Peyer's patch (tissue), 4 donors: ENCODE results near the gene LYSMD1. TPM values are rescaled to one million over a fixed set of nuclear protein-coding genes. Genes with fewer than 3 reads are reported as not detected.

ENCODE experiments used
- DNase-seq, 3 donors: peaks; one replicate each; pipeline ENCODE4 v3.0.0-alpha.2; 2017 to 2019
- H3K27ac ChIP-seq, 4 donors: fragments of 200-600 bp; sonication (generic); one replicate each; pipeline ENCODE4 v1.5.1; 2016 to 2019
- H3K27me3 ChIP-seq, 2 donors: fragments of 200-600 bp; sonication (generic); one replicate each; pipeline ENCODE4 v1.5.1; 2019
- H3K36me3 ChIP-seq, 3 donors: fragments of 200-600 bp; sonication (generic); one replicate each; pipeline ENCODE4 v1.5.1; 2016 to 2019
- H3K4me1 ChIP-seq, 4 donors: fragments of 200-600 bp; sonication (generic); one replicate each; pipeline ENCODE4 v1.5.1; 2016 to 2019
- H3K4me3 ChIP-seq, 4 donors: fragments of 200-600 bp; sonication (generic); 1 replicate in 3 of 4; 2 replicates in 1 of 4; pipeline ENCODE4 v1.5.1; 2016 to 2019; ENCODE audit warnings: mild to moderate bottlenecking in 1 of 4
- H3K9me3 ChIP-seq, 4 donors: fragments of 200-600 bp; sonication (generic); one replicate each; pipeline ENCODE4 v1.5.1; 2016 to 2019; ENCODE audit warnings: mild to moderate bottlenecking in 1 of 4
- POLR2A ChIP-seq, 2 donors: fragments of 450-650 bp; IDR thresholded peaks; one replicate each; pipeline ENCODE4 v1.5.1; 2017; ENCODE audit warnings: antibody characterized with exemption in 2 of 2, mild to moderate bottlenecking in 2 of 2, moderate library complexity in 2 of 2
- total RNA-seq, 4 donors: library from RNA; depleted of rRNA; stranded (reverse); fragments of >200 nt; gene quantifications; one replicate each; pipeline ENCODE4 v1.1.0, GENCODE V29; 2016
- TF ChIP-seq, protein P1 (sequence below), 6 experiments: fragments of 450-650 bp in 4 of 6; fragments of 200-600 bp in 2 of 6; sonication (generic) in 1 of 6; IDR thresholded peaks; one replicate each; pipeline ENCODE4 v1.5.1; 2017 to 2019; ENCODE audit warnings: antibody characterized with exemption in 6 of 6, mild to moderate bottlenecking in 3 of 6, moderate library complexity in 1 of 6

LYSMD1 gene
- total RNA-seq, 4 donors from 2014 or later: 6.0 to 11.7 (median 10.2) TPM

DNA sequence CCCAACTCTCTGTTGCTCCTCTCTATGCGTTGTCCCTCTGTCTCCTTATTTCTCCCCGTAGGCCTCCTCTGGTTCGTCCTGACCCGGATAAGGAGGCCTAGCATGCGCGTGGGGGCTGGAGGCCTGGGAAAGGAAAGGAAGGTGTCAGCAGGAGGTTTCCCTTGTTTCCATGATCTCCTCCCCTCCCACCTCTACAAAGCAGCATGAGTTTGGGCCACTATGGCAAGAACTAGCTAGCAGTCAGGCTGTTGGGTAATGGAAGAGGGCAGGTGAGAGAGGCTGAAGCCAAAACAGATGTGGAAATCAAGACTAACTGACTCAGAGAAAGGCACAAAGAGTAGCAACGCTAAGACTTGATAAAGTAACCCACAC lies 18.6 kb downstream of the LYSMD1 start:
- Histone ChIP-seq H3K4me1 (peaks cover 0 to 30% (median 0%) of the 10 kb centered on the region in 4 donors), H3K4me3 (peak overlapping the region; percentile 72 to 88 (median 82)), H3K27ac (peak overlapping the region; percentile 18 to 79 (median 66)), H3K9me3 (no peaks in the 10 kb centered on the region), H3K36me3 (no peaks in the 10 kb centered on the region), H3K27me3 (no peaks in the 10 kb centered on the region)
- DNase-seq: no peak
- no peak for TF ChIP-seq POLR2A (IDR thresholded peaks at IDR 0.05)
- TF ChIP-seq, protein P1, sequence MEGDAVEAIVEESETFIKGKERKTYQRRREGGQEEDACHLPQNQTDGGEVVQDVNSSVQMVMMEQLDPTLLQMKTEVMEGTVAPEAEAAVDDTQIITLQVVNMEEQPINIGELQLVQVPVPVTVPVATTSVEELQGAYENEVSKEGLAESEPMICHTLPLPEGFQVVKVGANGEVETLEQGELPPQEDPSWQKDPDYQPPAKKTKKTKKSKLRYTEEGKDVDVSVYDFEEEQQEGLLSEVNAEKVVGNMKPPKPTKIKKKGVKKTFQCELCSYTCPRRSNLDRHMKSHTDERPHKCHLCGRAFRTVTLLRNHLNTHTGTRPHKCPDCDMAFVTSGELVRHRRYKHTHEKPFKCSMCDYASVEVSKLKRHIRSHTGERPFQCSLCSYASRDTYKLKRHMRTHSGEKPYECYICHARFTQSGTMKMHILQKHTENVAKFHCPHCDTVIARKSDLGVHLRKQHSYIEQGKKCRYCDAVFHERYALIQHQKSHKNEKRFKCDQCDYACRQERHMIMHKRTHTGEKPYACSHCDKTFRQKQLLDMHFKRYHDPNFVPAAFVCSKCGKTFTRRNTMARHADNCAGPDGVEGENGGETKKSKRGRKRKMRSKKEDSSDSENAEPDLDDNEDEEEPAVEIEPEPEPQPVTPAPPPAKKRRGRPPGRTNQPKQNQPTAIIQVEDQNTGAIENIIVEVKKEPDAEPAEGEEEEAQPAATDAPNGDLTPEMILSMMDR (IDR thresholded peaks at IDR 0.05): no peak

DNA sequence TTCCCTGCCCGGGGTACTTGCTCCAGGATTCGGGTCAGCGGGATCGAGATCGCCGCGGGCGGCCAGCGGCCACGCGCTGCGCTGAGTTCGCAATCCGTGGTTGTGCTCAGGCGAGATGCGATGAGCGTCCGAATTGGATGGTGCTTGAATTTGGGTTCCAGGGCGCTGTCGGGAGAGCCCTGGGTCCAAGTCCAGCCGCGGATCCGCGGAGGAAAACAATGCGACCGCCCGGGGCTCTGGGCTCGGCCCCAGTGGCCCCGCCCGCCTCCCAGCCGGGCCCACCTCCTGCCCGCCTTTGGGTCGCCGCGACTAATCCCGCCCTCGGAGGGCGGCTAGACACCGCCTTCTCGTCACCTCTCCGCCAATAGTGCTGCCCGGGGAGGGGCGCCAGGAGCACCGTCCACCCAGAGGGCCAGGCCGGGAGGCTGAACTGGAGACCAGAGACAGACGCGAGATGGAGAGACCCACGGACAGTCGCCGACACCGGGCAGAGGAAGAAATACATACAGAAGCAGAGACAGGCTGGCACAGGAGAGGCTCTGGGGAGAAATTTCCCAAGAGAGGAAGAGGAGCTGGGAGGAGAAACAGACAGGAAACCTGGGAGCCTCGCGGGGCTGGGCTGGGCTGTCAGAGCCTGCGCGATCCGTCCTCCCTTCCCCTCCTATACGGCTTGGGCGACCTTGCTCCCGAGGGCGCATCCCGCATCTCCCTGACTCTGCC lies 19.1 kb downstream of the LYSMD1 start, which contains the start of gene SEMA6C:
TSS of gene SEMA6C (minus strand) at position 220 of the 720 bp plus-strand sequence. CDS start 4,010 bp downstream, outside the sequence.
- Histone ChIP-seq H3K4me3 (peak within 1 kb of the TSS; percentile 72 to 88 (median 82)), H3K27me3 (no peaks in the 10 kb centered on the region), H3K27ac (peak within 1 kb of the TSS; percentile 32 to 79 (median 66)), H3K36me3 (no peaks in the 10 kb centered on the region), H3K4me1 (peaks cover 0 to 30% (median 0%) of the 10 kb centered on the region in 4 donors), H3K9me3 (no peaks in the 10 kb centered on the region)
- TF ChIP-seq POLR2A (IDR thresholded peaks at IDR 0.05): peak; percentile 60 to 83
- TF ChIP-seq, protein P1 (IDR thresholded peaks at IDR 0.05): no peak
- peak; percentile 88 to 96 (median 96) for DNase-seq

DNA sequence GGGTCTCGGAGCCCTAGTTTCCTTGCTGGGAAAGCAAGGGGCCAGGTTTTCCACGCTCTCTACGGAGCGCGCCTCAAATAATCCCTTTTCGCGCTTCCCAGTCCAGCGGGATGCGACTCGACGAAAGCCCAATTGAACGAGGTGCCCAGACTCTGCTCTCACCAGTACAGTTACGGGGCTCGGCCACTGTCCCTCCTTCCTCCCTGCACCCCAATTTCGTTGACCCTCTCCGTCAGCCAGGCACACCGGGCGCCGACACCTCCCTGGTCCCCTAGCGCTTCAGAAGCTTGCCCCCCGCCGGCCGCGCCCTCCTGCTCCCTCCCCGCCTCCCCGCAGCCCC lies 19.7 kb downstream of the LYSMD1 start:
- DNase-seq: no peak
- Histone ChIP-seq H3K27ac (peak overlapping the region; percentile 32 to 79 (median 66)), H3K4me1 (peaks cover 0 to 30% (median 0%) of the 10 kb centered on the region in 4 donors), H3K27me3 (no peaks in the 10 kb centered on the region), H3K9me3 (no peaks in the 10 kb centered on the region), H3K36me3 (no peaks in the 10 kb centered on the region), H3K4me3 (peak overlapping the region; percentile 72 to 88 (median 82))
- TF ChIP-seq POLR2A (IDR thresholded peaks at IDR 0.05): no peak
- TF ChIP-seq, protein P1 (IDR thresholded peaks at IDR 0.05): no peak

DNA sequence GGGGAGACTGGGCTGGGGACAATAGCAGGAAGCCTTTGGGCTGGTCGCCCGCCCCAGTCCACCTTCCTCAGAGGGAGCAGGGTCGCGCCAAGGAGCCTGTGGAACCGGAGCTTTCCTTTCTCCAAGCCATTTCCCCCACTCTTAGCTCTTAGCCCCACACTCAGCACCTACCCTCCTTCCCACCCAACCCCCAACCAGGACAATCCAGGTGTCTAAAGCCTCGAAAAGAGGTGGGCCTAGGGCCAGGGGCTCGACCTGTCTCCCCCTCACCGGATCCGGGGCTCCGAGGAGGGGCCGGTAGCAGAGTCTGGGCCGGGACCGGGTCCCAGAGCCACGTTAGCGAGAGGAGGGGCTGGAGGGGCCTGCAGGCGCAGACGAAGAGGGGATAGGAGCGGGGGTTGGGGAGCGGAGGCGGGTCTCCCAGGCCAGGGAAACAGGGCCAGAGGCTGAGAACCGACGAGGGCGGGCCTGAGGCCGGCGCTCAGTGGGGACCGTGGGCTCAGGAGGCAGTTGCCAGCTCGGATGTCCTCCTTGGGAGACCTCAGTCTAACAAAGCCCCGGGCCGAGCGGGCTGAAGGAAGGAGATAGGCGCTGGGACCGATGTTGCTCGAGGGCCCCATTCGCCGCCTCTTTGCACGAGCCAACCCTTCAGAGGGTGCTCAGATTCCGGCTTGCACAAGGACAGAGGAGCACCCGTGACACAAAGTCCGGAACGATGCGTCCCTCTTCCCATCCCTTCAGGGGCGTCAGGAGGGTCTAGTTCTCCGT lies 20.2 kb downstream of the LYSMD1 start:
- H3K9me3 ChIP-seq: no peaks in the 10 kb centered on the region
- peaks cover 0 to 30% (median 0%) of the 10 kb centered on the region in 4 donors for H3K4me1 ChIP-seq
- peak overlapping the region in 3 of 4 donors; percentile 14 to 72 (median 17) for H3K27ac ChIP-seq
- TF ChIP-seq, protein P1 (IDR thresholded peaks at IDR 0.05): no peak
- no peak for TF ChIP-seq POLR2A (IDR thresholded peaks at IDR 0.05)
- H3K4me3 ChIP-seq: peak overlapping the region; percentile 72 to 88 (median 82)
- DNase-seq: peak in 1 of 3 donors; percentile 51
- no peaks in the 10 kb centered on the region for H3K36me3 ChIP-seq
- no peaks in the 10 kb centered on the region for H3K27me3 ChIP-seq

DNA sequence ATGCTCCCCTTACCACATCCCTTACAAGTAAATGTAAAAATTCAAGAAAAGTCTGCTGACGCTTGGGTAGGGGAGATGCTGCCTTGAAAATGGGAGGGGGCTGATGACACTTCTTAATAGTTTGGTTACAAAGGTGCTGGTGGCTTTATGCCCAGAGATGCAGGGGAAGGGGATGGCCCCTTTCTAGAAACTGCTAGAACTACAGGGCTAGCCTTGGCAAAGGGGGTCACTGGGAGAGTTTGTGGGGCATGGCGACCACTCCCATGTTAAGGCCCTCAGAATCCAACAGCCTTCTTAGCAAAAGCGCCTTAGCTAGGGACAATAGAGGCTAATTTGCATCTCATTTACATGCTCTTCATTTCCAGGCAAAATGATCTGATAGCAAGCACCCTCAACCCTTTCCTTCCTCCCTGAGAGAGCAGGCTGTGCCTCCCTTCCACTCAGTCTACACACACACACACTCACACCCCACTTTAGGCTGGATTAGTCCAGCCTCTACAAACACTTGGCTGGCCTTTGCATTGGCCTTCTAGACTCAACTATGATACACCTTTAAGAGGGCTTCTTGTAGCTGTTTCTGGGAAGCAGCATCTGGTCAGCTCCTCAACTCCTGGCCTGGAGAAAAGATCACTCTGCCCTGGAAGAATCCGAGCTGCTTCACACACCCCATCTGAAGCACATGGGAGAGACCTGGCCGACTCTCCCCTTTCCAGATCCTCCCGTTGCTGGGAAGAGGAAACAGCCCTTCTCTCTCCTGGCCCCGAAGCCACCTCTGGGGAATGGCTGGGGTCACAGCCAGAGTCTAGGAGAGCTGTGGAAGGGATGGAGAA lies 21.0 kb downstream of the LYSMD1 start:
- Histone ChIP-seq H3K36me3 (no peaks in the 10 kb centered on the region), H3K27me3 (no peaks in the 10 kb centered on the region), H3K4me1 (peaks cover 0 to 30% (median 0%) of the 10 kb centered on the region in 4 donors), H3K9me3 (no peaks in the 10 kb centered on the region), H3K27ac (peak overlapping the region in 1 of 4 donors; percentile 17), H3K4me3 (peak overlapping the region in 3 of 4 donors; percentile 72 to 88 (median 77))
- no peak for DNase-seq
- TF ChIP-seq POLR2A (IDR thresholded peaks at IDR 0.05): no peak
- TF ChIP-seq, protein P1 (IDR thresholded peaks at IDR 0.05): no peak
